NCI-H524 (cell line): ENCODE measurements around the gene PLXDC2.

Source experiments
- DNase-seq, 2 experiments: peaks; one replicate each; lab custom pipeline; 2025; lab: John Stamatoyannopoulos, UW

The PLXDC2 gene

GRCh38 chr10:20274571-20274970, 458.3 kb downstream of the PLXDC2 start:
- DNase-seq = no peak

- no peak for DNase-seq
These were observed 460.1 kb downstream of the PLXDC2 start for GRCh38 chr10:20276127-20276979.

- DNase-seq = no peak
These were observed 461.6 kb downstream of the PLXDC2 start for GRCh38 chr10:20277820-20278219.

- DNase-seq = no peak
These were observed 465.3 kb downstream of the PLXDC2 start for GRCh38 chr10:20281579-20281978.

- no peak for DNase-seq
These were observed 471.4 kb downstream of the PLXDC2 start for GRCh38 chr10:20287586-20287985.

- no peak for DNase-seq
These were observed 471.8 kb downstream of the PLXDC2 start for GRCh38 chr10:20288060-20288459.

GRCh38 chr10:20289070-20289828, 473.0 kb downstream of the PLXDC2 start:
- no peak for DNase-seq

- DNase-seq = no peak
These were observed 482.2 kb downstream of the PLXDC2 start for GRCh38 chr10:20298417-20298816.

GRCh38 chr10:20299034-20299736, 483.0 kb downstream of the PLXDC2 start:
- DNase-seq = no peak

- no peak for DNase-seq
These were observed 484.5 kb downstream of the PLXDC2 start for GRCh38 chr10:20300735-20301134.

GRCh38 chr10:20302033-20302432, 485.8 kb downstream of the PLXDC2 start:
- DNase-seq = no peak

GRCh38 chr10:20303453-20304152, 487.4 kb downstream of the PLXDC2 start:
- DNase-seq = no peak

GRCh38 chr10:20313665-20314064, 497.4 kb downstream of the PLXDC2 start:
- DNase-seq = no peak

- DNase-seq = no peak
These were observed 498.2 kb downstream of the PLXDC2 start for GRCh38 chr10:20314431-20314830.

GRCh38 chr10:20327954-20328353, 511.7 kb downstream of the PLXDC2 start:
- DNase-seq = no peak

- DNase-seq = no peak
These were observed 514.0 kb downstream of the PLXDC2 start for GRCh38 chr10:20330246-20330645.

GRCh38 chr10:20334559-20334958, 518.3 kb downstream of the PLXDC2 start:
- DNase-seq = no peak
